ENCODE data around the gene NDUFS3.

- TF ChIP-seq EZH2 (IDR thresholded peaks at IDR 0.05; ENCODE audit: insufficient read depth, poor library complexity, severe bottlenecking): no peak
- no peak for TF ChIP-seq EZH2phosphoT487 (IDR thresholded peaks at IDR 0.05; ENCODE audit: insufficient read depth, low read depth)
Observed at GRCh38 chr11:47539681-47540039, 39.2 kb upstream of the NDUFS3 start.

All from GM23248 (cell line).